SK-N-SH (cell line): ENCODE data around the gene TM9SF4.
"Not testable (repeated sequence)": the region's sequence is repeated elsewhere in the genome, so short reads cannot be mapped to it uniquely, and the experiment has no call there.

ENCODE experiments used
- CTCF ChIP-seq: fragments of 200-600 bp; sonication (generic); IDR thresholded peaks from 2 replicates; pipeline ENCODE4 v1.6.1; 2017; ENCODE audit warnings: antibody characterized with exemption, mild to moderate bottlenecking, moderate library complexity
- MXI1 ChIP-seq: IDR thresholded peaks from 2 replicates; pipeline ENCODE4 v1.6.1; 2012; ENCODE audit warnings: mild to moderate bottlenecking, low read depth, low read length, improper control_type of control experiment
- USF2 ChIP-seq: fragments of 150-350 bp; IDR thresholded peaks from 2 replicates; pipeline ENCODE4 v1.6.1; 2017; ENCODE audit warnings: antibody characterized with exemption, low read length, low read depth, borderline replicate concordance

- TF ChIP-seq CTCF, MXI1, USF2: not testable (repeated sequence)
These were observed 87.6 kb downstream of the TM9SF4 start for GRCh38 chr20:32197136-32197535.
